Stimulated activated CD4-positive, alpha-beta T cell treated with anti-CD3 and anti-CD28 coated beads, Interleukin-1b, Interleukin-23, amount 100 ng/mL, for 4 hours (primary cell): ENCODE data around the gene TRMU.
A peak's percentile ranks its signal among the peaks of the same experiment; 100 is the strongest.

Experiments
- DNase-seq, 2 donors: peaks; one replicate each; pipeline ENCODE4 v3.0.0-alpha.2; 2020; ENCODE audit warnings: low read depth in 2 of 2

Gene TRMU

GRCh38 chr22:46355996-46356471, 20.5 kb downstream of the TRMU start:
- no peak for DNase-seq

- no peak for DNase-seq
These were observed 21.3 kb downstream of the TRMU start for GRCh38 chr22:46356496-46357480.

- no peak for DNase-seq
These were observed 22.4 kb downstream of the TRMU start for GRCh38 chr22:46357711-46358520.

GRCh38 chr22:46358766-46359165, 23.3 kb downstream of the TRMU start:
- DNase-seq, result no peak

- no peak for DNase-seq
These were observed 23.8 kb downstream of the TRMU start for GRCh38 chr22:46359362-46359761.

- DNase-seq, result no peak
These were observed 24.6 kb downstream of the TRMU start for GRCh38 chr22:46360097-46360496.

GRCh38 chr22:46360891-46361290, 25.4 kb downstream of the TRMU start:
- no peak for DNase-seq

GRCh38 chr22:46361826-46362202, 26.3 kb downstream of the TRMU start:
- no peak for DNase-seq

GRCh38 chr22:46362203-46362933, 26.9 kb downstream of the TRMU start:
- no peak for DNase-seq

- no peak for DNase-seq
These were observed 27.5 kb downstream of the TRMU start for GRCh38 chr22:46362934-46363515.

GRCh38 chr22:46363611-46364321, 28.3 kb downstream of the TRMU start:
- no peak for DNase-seq

GRCh38 chr22:46364341-46365165, 29.0 kb downstream of the TRMU start:
- DNase-seq, result no peak

- DNase-seq, result no peak
These were observed 29.7 kb downstream of the TRMU start for GRCh38 chr22:46365166-46365624.

GRCh38 chr22:46366327-46366731, 30.8 kb downstream of the TRMU start:
- no peak for DNase-seq

- no peak for DNase-seq
These were observed 31.5 kb downstream of the TRMU start for GRCh38 chr22:46366801-46367706.

- peak; percentile 58 to 67 for DNase-seq
These were observed 32.2 kb downstream of the TRMU start for GRCh38 chr22:46367707-46368191.

- no peak for DNase-seq
These were observed 32.9 kb downstream of the TRMU start for GRCh38 chr22:46368422-46368821.

GRCh38 chr22:46368871-46369715, 33.6 kb downstream of the TRMU start:
- no peak for DNase-seq
